H9 (cell line): ENCODE results near the gene DAP3. TPM values are rescaled to one million over a fixed set of nuclear protein-coding genes. Genes with fewer than 3 reads are reported as not detected.

Experiments used
- DNase-seq: peaks from one replicate; pipeline ENCODE4 v3.0.0-alpha.2; 2017
- H2AFZ ChIP-seq: one replicate; pipeline ENCODE4 v1.6.1; 2013; ENCODE audit warnings: mild to moderate bottlenecking, low read length, control low read depth, moderate library complexity
- H2AK5ac ChIP-seq: 2 replicates; pipeline ENCODE4 v1.6.1; 2013; ENCODE audit warnings: low read length, control low read depth, mixed read lengths; ENCODE audit not compliant: insufficient read length
- H2BK120ac ChIP-seq: one replicate; pipeline ENCODE4 v1.6.1; 2013; ENCODE audit warnings: low read depth, mild to moderate bottlenecking, low read length, control low read depth, inconsistent platforms; ENCODE audit not compliant: poor library complexity, severe bottlenecking
- H2BK12ac ChIP-seq: 2 replicates; pipeline ENCODE4 v1.6.1; 2013; ENCODE audit warnings: low read length, control low read depth, mixed read lengths, low read depth; ENCODE audit not compliant: insufficient read length
- H2BK15ac ChIP-seq: 2 replicates; pipeline ENCODE4 v1.6.1; 2013; ENCODE audit warnings: low read depth, low read length, control low read depth
- H2BK20ac ChIP-seq: one replicate; pipeline ENCODE4 v1.6.1; 2013; ENCODE audit warnings: low read depth, mild to moderate bottlenecking, low read length, control low read depth, inconsistent platforms; ENCODE audit not compliant: poor library complexity, severe bottlenecking
- H2BK5ac ChIP-seq: 2 replicates; pipeline ENCODE4 v1.6.1; 2013; ENCODE audit warnings: low read length, control low read depth, mixed read lengths; ENCODE audit not compliant: insufficient read length
- H3K14ac ChIP-seq: 2 replicates; pipeline ENCODE4 v1.6.1; 2013; ENCODE audit warnings: low read length, control low read depth; ENCODE audit not compliant: insufficient read depth
- H3K18ac ChIP-seq: 2 replicates; pipeline ENCODE4 v1.6.1; 2013; ENCODE audit warnings: low read depth, mild to moderate bottlenecking, mixed read lengths, low read length, control low read depth; ENCODE audit not compliant: insufficient read length
- H3K23ac ChIP-seq: 2 replicates; pipeline ENCODE4 v1.6.1; 2013; ENCODE audit warnings: low read length, control low read depth, mixed read lengths, low read depth; ENCODE audit not compliant: insufficient read length
- H3K23me2 ChIP-seq: 2 replicates; pipeline ENCODE4 v1.6.1; 2013; ENCODE audit warnings: low read depth, mild to moderate bottlenecking, mixed read lengths, low read length, control low read depth; ENCODE audit not compliant: insufficient read length, poor library complexity, severe bottlenecking
- H3K27ac ChIP-seq: 2 replicates; pipeline ENCODE4 v1.5.1; 2013; ENCODE audit warnings: low read length, control low read depth, mixed read lengths, low read depth; ENCODE audit not compliant: insufficient read length
- H3K27me3 ChIP-seq: 2 replicates; pipeline ENCODE4 v1.6.1; 2013; ENCODE audit warnings: low read length, control low read depth, inconsistent platforms; ENCODE audit not compliant: insufficient read depth
- H3K4ac ChIP-seq: 2 replicates; pipeline ENCODE4 v1.6.1; 2013; ENCODE audit warnings: low read depth, mild to moderate bottlenecking, control low read depth, inconsistent platforms, low read length, moderate library complexity
- H3K4me1 ChIP-seq: 2 replicates; pipeline ENCODE4 v1.6.1; 2013; ENCODE audit warnings: low read length, control low read depth, inconsistent platforms; ENCODE audit not compliant: insufficient read depth
- H3K4me2 ChIP-seq: 2 replicates; pipeline ENCODE4 v1.6.1; 2013; ENCODE audit warnings: low read length, control low read depth, mixed read lengths; ENCODE audit not compliant: insufficient read length, insufficient read depth
- H3K56ac ChIP-seq: 2 replicates; pipeline ENCODE4 v1.6.1; 2013; ENCODE audit warnings: low read depth, mild to moderate bottlenecking, mixed read lengths, low read length, control low read depth; ENCODE audit not compliant: insufficient read length
- H3K79me1 ChIP-seq: 2 replicates; pipeline ENCODE4 v1.6.1; 2013; ENCODE audit warnings: low read depth, mild to moderate bottlenecking, moderate library complexity, low read length, control low read depth, inconsistent platforms; ENCODE audit not compliant: insufficient read depth, poor library complexity, severe bottlenecking
- H3K79me2 ChIP-seq: 2 replicates; pipeline ENCODE4 v1.6.1; 2013; ENCODE audit warnings: low read length, control low read depth, inconsistent platforms; ENCODE audit not compliant: insufficient read depth
- H3K9ac ChIP-seq: 2 replicates; pipeline ENCODE4 v1.6.1; 2013; ENCODE audit warnings: low read length, control low read depth, mixed read lengths; ENCODE audit not compliant: insufficient read length; ENCODE audit errors: extremely low read depth
- H3K9me3 ChIP-seq: one replicate; pipeline ENCODE4 v1.6.1; 2013; ENCODE audit warnings: low read depth, low read length, inconsistent platforms; ENCODE audit not compliant: control insufficient read depth
- H3T11ph ChIP-seq: one replicate; pipeline ENCODE4 v1.6.1; 2013; ENCODE audit warnings: mild to moderate bottlenecking, low read length, control low read depth, inconsistent platforms
- H4K20me1 ChIP-seq: one replicate; pipeline ENCODE4 v1.6.1; 2013; ENCODE audit not compliant: control insufficient read depth, insufficient read length, insufficient read depth
- H4K5ac ChIP-seq: 2 replicates; pipeline ENCODE4 v1.6.1; 2013; ENCODE audit warnings: low read depth, mild to moderate bottlenecking, mixed read lengths, low read length, control low read depth; ENCODE audit not compliant: insufficient read length
- H4K8ac ChIP-seq: replicated peaks from 2 replicates; pipeline ENCODE4 v1.6.1; 2013; ENCODE audit warnings: low read length, control low read depth, mixed read lengths, low read depth; ENCODE audit not compliant: insufficient read length
- H4K91ac ChIP-seq: 2 replicates; pipeline ENCODE4 v1.6.1; 2013; ENCODE audit warnings: low read depth, mild to moderate bottlenecking, moderate library complexity, mixed read lengths, low read length, control low read depth; ENCODE audit not compliant: insufficient read length
- H3K27ac Mint-ChIP-seq, 3 experiments: 2 replicates in 2 of 3; 3 replicates in 1 of 3; pipeline ENCODE4 v1.8.0; 2020 to 2021; ENCODE audit warnings: mixed read lengths in 3 of 3, mild to moderate bottlenecking in 1 of 3, moderate library complexity in 1 of 3
- H3K27me3 Mint-ChIP-seq: 2 replicates; pipeline ENCODE4 v1.8.0; 2021; ENCODE audit warnings: low read depth, mild to moderate bottlenecking, moderate library complexity, mixed read lengths
- H3K36me3 Mint-ChIP-seq, 3 experiments: 2 replicates in 2 of 3; 3 replicates in 1 of 3; pipeline ENCODE4 v1.8.0; 2020 to 2021; ENCODE audit warnings: low read depth in 3 of 3, mixed read lengths in 3 of 3; ENCODE audit not compliant: insufficient read depth in 1 of 3
- H3K4me1 Mint-ChIP-seq, 2 experiments: 2 replicates each; pipeline ENCODE4 v1.8.0; 2020; ENCODE audit warnings: mixed read lengths in 2 of 2
- H3K4me3 Mint-ChIP-seq, 2 experiments: 2 replicates in 1 of 2; 3 replicates in 1 of 2; pipeline ENCODE4 v1.8.0; 2020 to 2021; ENCODE audit warnings: mild to moderate bottlenecking in 2 of 2, mixed read lengths in 2 of 2, moderate library complexity in 1 of 2
- H3K9me3 Mint-ChIP-seq, 2 experiments: 2 replicates in 1 of 2; 3 replicates in 1 of 2; pipeline ENCODE4 v1.8.0; 2020; ENCODE audit warnings: mild to moderate bottlenecking in 2 of 2, mixed read lengths in 2 of 2, moderate library complexity in 1 of 2
- CTCF ChIP-seq: fragments of 200-600 bp; sonication (generic); conservative IDR thresholded peaks from 3 replicates; pipeline ENCODE4 v1.8.0; 2021; ENCODE audit warnings: antibody characterized with exemption, mild to moderate bottlenecking
- whole genome bisulfite sequencing: extraction: QIAGEN DNeasy Blood & Tissue Kit; methylation state at CpG from one replicate; pipeline ENCODE4 v1.1.7; 2013; ENCODE audit warnings: missing lambda C conversion rate, low lambda C conversion rate, mixed read lengths; ENCODE audit not compliant: insufficient read length; ENCODE audit errors: extremely low coverage; 5-methylcytosine and 5-hydroxymethylcytosine counted together
- total RNA-seq: library from RNA; stranded (reverse); gene quantifications from 2 replicates; pipeline ENCODE4 v1.2.1, GENCODE V29; 2021

The DAP3 gene
- total RNA-seq, 1 experiment from 2014 or later: 114 TPM

GRCh38 chr1:155695608-155696007, 6.7 kb downstream of the DAP3 start:
- Mint-ChIP-seq H3K9me3 (peaks cover 30 to 40% of the 10 kb centered on the region in 2 experiments), H3K4me1 (peaks cover 38 to 41% of the 10 kb centered on the region in 2 experiments), H3K27ac (no peak overlapping the region), H3K4me3 (no peak overlapping the region), H3K36me3 (peaks cover 65 to 71% (median 67%) of the 10 kb centered on the region in 3 experiments), H3K27me3 (no peaks in the 10 kb centered on the region)
- Histone ChIP-seq H3K23ac (no peak overlapping the region), H2BK120ac (no peak overlapping the region), H4K5ac (no peak overlapping the region), H3K4me1 (0 out of 2 replicates have a peak, but pooled peaks cover 3% of the 10 kb centered on the region), H3K27ac (no peak overlapping the region), H3K9ac (no peak overlapping the region), H2BK20ac (no peak overlapping the region), H3K23me2 (no peaks in the 10 kb centered on the region), H4K20me1 (no peaks in the 10 kb centered on the region), H4K8ac (no peak overlapping the region), H3K14ac (no peak overlapping the region), H2BK5ac (no peak overlapping the region), H2AK5ac (no peak overlapping the region), H2AFZ (no peak overlapping the region), H3K9me3 (no peaks in the 10 kb centered on the region), H3K27me3 (no peaks in the 10 kb centered on the region), H3K79me2 (peaks cover 24% of the 10 kb centered on the region; the same call in 1 of the 2 replicates), H3K4me2 (no peak overlapping the region), H3K79me1 (peaks cover 6% of the 10 kb centered on the region), H4K91ac (no peak overlapping the region), H3K18ac (no peak overlapping the region), H2BK12ac (no peak overlapping the region), H3K56ac (no peak overlapping the region), H3K4ac (no peak overlapping the region), H3T11ph (no peak overlapping the region), H2BK15ac (no peak overlapping the region)
- DNase-seq: no peak
- WGBS: no CpG with 5 or more reads among the region's 3 CpGs
- TF ChIP-seq CTCF: no peak
